Measurements from ENCODE around the gene GPT2.
"Not testable (repeated sequence)": the region's sequence is repeated elsewhere in the genome, so short reads cannot be mapped to it uniquely, and the experiment has no call there.

DNA sequence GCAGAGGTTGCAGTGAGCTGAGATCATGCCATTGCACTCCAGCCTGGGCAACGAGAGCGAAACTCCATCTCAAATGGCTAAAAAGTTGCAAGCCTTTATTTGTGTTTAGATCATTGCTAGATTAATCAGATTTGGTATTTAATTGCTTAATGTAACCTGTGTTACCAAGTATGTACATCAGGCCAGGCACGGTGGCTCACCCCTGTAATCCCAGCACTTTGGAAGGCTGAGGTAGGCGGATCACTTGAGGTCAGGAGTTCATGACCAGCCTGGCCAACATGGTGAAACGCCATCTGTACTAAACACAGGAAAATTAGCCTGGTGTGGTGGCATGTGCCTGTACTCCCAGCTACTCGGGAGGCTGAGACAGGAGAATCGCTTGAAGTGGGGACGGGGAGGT lies 60.6 kb downstream of the GPT2 start:
- TF ChIP-seq, protein P1, sequence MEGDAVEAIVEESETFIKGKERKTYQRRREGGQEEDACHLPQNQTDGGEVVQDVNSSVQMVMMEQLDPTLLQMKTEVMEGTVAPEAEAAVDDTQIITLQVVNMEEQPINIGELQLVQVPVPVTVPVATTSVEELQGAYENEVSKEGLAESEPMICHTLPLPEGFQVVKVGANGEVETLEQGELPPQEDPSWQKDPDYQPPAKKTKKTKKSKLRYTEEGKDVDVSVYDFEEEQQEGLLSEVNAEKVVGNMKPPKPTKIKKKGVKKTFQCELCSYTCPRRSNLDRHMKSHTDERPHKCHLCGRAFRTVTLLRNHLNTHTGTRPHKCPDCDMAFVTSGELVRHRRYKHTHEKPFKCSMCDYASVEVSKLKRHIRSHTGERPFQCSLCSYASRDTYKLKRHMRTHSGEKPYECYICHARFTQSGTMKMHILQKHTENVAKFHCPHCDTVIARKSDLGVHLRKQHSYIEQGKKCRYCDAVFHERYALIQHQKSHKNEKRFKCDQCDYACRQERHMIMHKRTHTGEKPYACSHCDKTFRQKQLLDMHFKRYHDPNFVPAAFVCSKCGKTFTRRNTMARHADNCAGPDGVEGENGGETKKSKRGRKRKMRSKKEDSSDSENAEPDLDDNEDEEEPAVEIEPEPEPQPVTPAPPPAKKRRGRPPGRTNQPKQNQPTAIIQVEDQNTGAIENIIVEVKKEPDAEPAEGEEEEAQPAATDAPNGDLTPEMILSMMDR (IDR thresholded peaks at IDR 0.05; ENCODE audit: low read depth, low read length, poor library complexity, severe bottlenecking) = not testable (repeated sequence)
- TF ChIP-seq EZH2phosphoT487 (IDR thresholded peaks at IDR 0.05; ENCODE audit: borderline replicate concordance, low read length) = not testable (repeated sequence)

Measured in DOHH2 (cell line).